Stimulated activated effector memory CD8-positive, alpha-beta T cell treated with anti-CD3 and anti-CD28 coated beads, Interleukin-12 subunit alpha, Interleukin-12 subunit beta, amount 100 ng/mL, for 72 hours (primary cell): ENCODE results near the gene C1QA.

ENCODE experiments used
- ATAC-seq: fragments of 150-1000 bp; cut with Tn5 transposase; 2 replicates; pipeline ENCODE4 v1.10.0; 2021
- DNase-seq, 2 donors: peaks; one replicate each; pipeline ENCODE4 v3.0.0; 2021 to 2022; ENCODE audit warnings: low spot score in 2 of 2
- H3K27ac Mint-ChIP-seq: one replicate; pipeline ENCODE4 v1.8.0; 2022; ENCODE audit warnings: mild to moderate bottlenecking, mixed read lengths
- H3K36me3 Mint-ChIP-seq: one replicate; pipeline ENCODE4 v1.8.0; 2022; ENCODE audit warnings: mild to moderate bottlenecking, mixed read lengths
- H3K4me1 Mint-ChIP-seq: one replicate; pipeline ENCODE4 v1.8.0; 2022; ENCODE audit warnings: mixed read lengths
- H3K4me3 Mint-ChIP-seq: one replicate; pipeline ENCODE4 v1.8.0; 2022; ENCODE audit warnings: mild to moderate bottlenecking, mixed read lengths
- H3K9me3 Mint-ChIP-seq: one replicate; pipeline ENCODE4 v1.8.0; 2022; ENCODE audit warnings: mixed read lengths

The C1QA gene

GRCh38 chr1:22636353-22636752, at the start of gene C1QA:
Gene C1QA, plus strand, starts transcription at chr1:22636628. Its CDS starts 989 bp downstream, at chr1:22637617.
- Mint-ChIP-seq H3K4me1 (peaks cover 4% of the 10 kb centered on the region), H3K27ac (no peak within 1 kb of the TSS), H3K4me3 (no peak within 1 kb of the TSS), H3K9me3 (no peaks in the 10 kb centered on the region), H3K36me3 (no peaks in the 10 kb centered on the region)
- DNase-seq (no peak), ATAC-seq (no peak)

- H3K27ac Mint-ChIP-seq, result no peak overlapping the region
These were observed 49.2 kb upstream of the C1QA start for GRCh38 chr1:22587247-22587646.

GRCh38 chr1:22588899-22589422, 47.5 kb upstream of the C1QA start:
- no peak for ATAC-seq
- H3K4me3 Mint-ChIP-seq, result no peak overlapping the region
- H3K4me1 Mint-ChIP-seq, result peaks cover 5% of the 10 kb centered on the region
- H3K9me3 Mint-ChIP-seq, result no peaks in the 10 kb centered on the region
- H3K27ac Mint-ChIP-seq, result no peak overlapping the region
- DNase-seq, result no peak
- H3K36me3 Mint-ChIP-seq, result no peaks in the 10 kb centered on the region

More at GRCh38 chr1:22587247-22587646, 49.2 kb upstream of the C1QA start:
- DNase-seq (no peak), ATAC-seq (no peak)
- Mint-ChIP-seq H3K4me3 (no peak overlapping the region), H3K9me3 (no peaks in the 10 kb centered on the region), H3K36me3 (no peaks in the 10 kb centered on the region), H3K4me1 (peaks cover 5% of the 10 kb centered on the region)

GRCh38 chr1:22591576-22591975, 44.9 kb upstream of the C1QA start:
- H3K36me3 Mint-ChIP-seq, result no peaks in the 10 kb centered on the region
- H3K9me3 Mint-ChIP-seq, result no peaks in the 10 kb centered on the region
- no peak for ATAC-seq
- no peak overlapping the region for H3K27ac Mint-ChIP-seq
- peaks cover 5% of the 10 kb centered on the region for H3K4me1 Mint-ChIP-seq
- no peak for DNase-seq
- no peak overlapping the region for H3K4me3 Mint-ChIP-seq

DNA sequence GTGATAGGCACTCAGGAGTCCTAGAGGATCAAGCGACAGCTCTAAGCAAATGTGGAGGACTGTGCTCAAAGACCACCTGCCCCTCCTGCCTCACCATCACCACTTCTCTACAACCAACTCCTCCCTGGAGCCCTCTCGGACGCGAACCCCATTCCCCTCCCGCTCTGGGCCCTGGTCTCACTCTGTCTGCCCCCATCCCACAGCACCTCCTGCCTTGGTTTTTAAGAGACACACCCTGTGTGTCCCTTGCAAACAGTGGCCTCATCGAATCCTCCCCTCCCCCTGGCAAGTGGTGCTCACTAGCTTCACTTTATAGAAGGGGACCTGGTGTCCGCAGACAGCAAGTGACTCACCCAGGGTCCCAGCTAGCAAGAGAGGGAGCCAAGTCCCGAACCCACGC, 44.4 kb upstream of the C1QA start:
- Mint-ChIP-seq H3K4me1 (peaks cover 5% of the 10 kb centered on the region), H3K9me3 (no peaks in the 10 kb centered on the region), H3K36me3 (no peaks in the 10 kb centered on the region), H3K4me3 (no peak overlapping the region), H3K27ac (no peak overlapping the region)
- ATAC-seq (no peak), DNase-seq (no peak)

DNA sequence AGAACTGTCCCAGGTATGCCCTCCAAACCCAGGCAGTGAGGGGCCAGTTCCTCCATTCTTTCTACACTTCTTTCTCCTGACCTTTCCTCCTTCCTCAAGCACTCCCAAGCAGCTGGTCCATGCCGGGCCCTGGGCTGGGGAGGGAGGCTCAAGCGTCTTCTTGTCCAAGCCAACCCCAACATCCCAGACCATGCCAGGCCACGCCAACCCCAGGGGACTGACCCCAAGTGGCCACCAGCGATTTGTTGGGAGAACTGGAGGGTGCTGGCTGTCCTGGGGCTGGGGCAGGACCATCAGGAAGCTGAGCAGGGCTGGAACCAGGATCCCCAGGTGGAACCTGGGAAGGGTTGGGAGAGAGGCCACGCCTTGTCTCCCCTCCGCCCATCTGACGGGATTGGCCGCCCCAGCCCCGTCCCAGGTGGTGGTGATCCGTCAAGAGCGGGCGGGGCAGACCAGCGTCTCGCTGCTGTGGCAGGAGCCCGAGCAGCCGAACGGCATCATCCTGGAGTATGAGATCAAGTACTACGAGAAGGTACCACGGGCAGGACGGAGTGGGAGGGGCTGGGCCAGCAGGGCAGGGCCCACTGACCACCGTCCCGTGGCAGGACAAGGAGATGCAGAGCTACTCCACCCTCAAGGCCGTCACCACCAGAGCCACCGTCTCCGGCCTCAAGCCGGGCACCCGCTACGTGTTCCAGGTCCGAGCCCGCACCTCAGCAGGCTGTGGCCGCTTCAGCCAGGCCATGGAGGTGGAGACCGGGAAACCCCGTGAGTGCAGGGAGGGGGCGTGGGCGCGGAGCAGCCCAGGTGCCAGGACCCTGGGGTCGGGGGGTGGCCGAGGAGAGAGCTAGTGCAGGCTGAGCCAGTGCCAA, 43.3 kb upstream of the C1QA start:
- Mint-ChIP-seq H3K4me3 (no peak overlapping the region), H3K9me3 (no peaks in the 10 kb centered on the region), H3K36me3 (no peaks in the 10 kb centered on the region), H3K4me1 (peaks cover 5% of the 10 kb centered on the region), H3K27ac (no peak overlapping the region)
- ATAC-seq, result no peak
- DNase-seq, result no peak

DNA sequence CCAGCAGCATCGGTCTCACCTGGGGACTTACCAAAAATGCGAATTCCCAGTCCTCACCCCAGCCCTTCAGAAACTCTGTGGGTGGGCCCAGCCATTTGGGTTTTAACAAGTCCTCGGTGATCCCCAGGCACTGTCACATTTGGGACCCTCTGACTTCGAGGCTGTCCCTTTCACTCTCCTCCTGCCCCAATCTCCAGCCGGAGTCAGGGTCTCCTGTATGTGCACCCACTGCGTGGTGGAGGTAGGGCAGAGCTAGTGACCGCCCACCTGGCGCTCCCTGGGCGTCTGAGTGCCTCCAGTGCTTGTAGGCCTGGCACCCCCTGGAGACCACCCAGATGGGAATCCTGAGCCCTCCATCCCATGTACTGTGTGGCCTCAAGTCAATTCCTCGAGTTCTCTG, 42.0 kb upstream of the C1QA start:
- ATAC-seq, result no peak
- Mint-ChIP-seq H3K4me1 (peaks cover 5% of the 10 kb centered on the region), H3K27ac (no peak overlapping the region), H3K9me3 (no peaks in the 10 kb centered on the region), H3K36me3 (no peaks in the 10 kb centered on the region), H3K4me3 (no peak overlapping the region)
- DNase-seq, result no peak

- Mint-ChIP-seq H3K4me1 (peaks cover 5% of the 10 kb centered on the region), H3K27ac (no peak overlapping the region), H3K36me3 (no peaks in the 10 kb centered on the region), H3K9me3 (no peaks in the 10 kb centered on the region), H3K4me3 (no peak overlapping the region)
- DNase-seq (no peak), ATAC-seq (no peak)
These were observed 41.3 kb upstream of the C1QA start for GRCh38 chr1:22595108-22595507.

- H3K9me3 Mint-ChIP-seq, result no peaks in the 10 kb centered on the region
- H3K36me3 Mint-ChIP-seq, result no peaks in the 10 kb centered on the region
- H3K4me1 Mint-ChIP-seq, result no peaks in the 10 kb centered on the region
- no peak overlapping the region for H3K4me3 Mint-ChIP-seq
- no peak overlapping the region for H3K27ac Mint-ChIP-seq
- DNase-seq (no peak), ATAC-seq (no peak)
These were observed 39.0 kb upstream of the C1QA start for GRCh38 chr1:22597301-22597965.

DNA sequence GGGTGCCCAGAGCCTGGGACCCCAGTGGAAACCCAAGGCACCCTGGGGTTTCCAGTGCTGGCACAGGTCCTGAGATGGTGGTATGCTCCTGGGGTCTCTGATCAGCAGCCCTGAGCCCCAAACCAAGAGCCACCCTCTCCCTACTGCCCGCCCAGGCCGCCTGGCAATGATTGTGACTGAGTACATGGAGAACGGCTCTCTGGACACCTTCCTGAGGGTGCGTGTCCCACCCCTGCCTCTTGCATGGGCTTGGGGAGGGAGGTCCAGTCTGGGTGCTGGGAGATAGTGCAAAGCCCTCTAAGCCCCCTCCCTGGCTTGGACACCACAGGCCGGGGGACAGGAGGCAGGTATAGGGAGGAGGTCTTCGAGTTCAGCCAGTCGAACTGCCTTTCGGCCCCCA, 38.4 kb upstream of the C1QA start:
- Mint-ChIP-seq H3K4me3 (no peak overlapping the region), H3K27ac (no peak overlapping the region), H3K36me3 (no peaks in the 10 kb centered on the region), H3K4me1 (no peaks in the 10 kb centered on the region), H3K9me3 (no peaks in the 10 kb centered on the region)
- DNase-seq, result no peak
- ATAC-seq, result no peak

DNA sequence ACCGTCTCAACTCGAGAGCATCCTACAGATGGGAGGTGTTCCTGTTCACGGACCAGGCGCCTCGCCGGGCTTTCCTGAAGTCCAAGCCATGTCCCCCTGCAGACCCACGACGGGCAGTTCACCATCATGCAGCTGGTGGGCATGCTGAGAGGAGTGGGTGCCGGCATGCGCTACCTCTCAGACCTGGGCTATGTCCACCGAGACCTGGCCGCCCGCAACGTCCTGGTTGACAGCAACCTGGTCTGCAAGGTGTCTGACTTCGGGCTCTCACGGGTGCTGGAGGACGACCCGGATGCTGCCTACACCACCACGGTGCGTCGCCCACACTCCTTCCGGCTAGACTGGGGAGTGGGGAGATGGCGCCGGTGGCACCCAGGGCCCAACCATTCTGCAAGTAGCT, 37.7 kb upstream of the C1QA start:
- DNase-seq, result no peak
- no peak for ATAC-seq
- H3K4me3 Mint-ChIP-seq, result no peak overlapping the region
- H3K4me1 Mint-ChIP-seq, result no peaks in the 10 kb centered on the region
- H3K27ac Mint-ChIP-seq, result no peak overlapping the region
- H3K36me3 Mint-ChIP-seq, result no peaks in the 10 kb centered on the region
- no peaks in the 10 kb centered on the region for H3K9me3 Mint-ChIP-seq

DNA sequence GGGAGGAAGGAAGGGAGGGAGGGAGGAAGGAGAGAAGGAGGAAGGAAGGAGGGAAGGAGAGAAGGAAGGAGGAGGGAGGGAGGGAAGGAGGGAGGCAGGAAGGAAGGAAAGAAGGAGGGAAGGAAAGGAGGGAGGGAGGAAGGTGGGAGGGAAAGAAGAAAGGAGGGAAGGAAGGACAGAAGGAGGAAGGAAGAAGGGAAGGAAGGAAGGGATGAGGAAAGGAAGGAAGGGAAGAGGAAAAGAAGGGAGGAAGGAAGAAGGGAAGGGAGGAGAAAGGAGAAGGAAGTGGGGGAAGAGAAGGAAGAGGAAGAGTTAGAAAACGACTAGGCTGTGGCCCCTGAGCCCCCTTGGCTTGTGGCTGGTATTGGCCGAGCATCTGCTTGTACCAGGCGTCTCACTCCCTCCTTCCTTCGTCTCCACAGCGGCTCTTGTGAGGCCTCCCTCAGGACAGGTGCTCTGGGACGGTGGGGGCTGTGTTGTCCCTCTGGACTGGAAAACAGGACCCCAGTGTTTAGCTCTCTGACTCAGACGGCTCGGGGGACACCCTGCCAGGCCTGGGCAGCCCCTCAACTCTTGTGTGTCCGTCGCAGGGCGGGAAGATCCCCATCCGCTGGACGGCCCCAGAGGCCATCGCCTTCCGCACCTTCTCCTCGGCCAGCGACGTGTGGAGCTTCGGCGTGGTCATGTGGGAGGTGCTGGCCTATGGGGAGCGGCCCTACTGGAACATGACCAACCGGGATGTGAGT, 36.2 kb upstream of the C1QA start:
- Mint-ChIP-seq H3K36me3 (no peaks in the 10 kb centered on the region), H3K27ac (no peak overlapping the region), H3K4me1 (no peaks in the 10 kb centered on the region), H3K4me3 (no peak overlapping the region), H3K9me3 (no peaks in the 10 kb centered on the region)
- ATAC-seq, result no peak
- no peak for DNase-seq

DNA sequence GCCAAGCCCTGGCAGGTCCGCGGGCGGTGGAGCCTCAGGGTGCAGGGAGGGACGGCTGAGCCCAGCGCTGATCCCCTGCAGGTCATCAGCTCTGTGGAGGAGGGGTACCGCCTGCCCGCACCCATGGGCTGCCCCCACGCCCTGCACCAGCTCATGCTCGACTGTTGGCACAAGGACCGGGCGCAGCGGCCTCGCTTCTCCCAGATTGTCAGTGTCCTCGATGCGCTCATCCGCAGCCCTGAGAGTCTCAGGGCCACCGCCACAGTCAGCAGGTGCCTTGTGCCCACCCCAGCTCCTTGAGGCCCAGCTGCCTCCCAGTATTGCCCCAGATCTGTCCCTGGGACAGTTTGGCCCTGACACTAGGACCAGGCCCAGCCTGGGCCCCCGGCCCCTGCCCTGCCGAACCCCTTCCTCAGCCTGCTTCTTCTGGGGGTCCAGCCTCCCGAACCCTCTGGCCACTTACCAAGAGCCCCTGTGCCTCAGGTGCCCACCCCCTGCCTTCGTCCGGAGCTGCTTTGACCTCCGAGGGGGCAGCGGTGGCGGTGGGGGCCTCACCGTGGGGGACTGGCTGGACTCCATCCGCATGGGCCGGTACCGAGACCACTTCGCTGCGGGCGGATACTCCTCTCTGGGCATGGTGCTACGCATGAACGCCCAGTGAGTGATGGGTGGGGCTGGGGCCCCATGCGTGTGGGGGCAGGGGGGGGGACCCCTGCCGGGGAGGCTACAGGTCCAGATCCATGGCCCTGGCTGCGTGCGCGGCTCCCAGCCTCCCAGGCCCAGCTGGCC, 35.4 kb upstream of the C1QA start:
- no peaks in the 10 kb centered on the region for H3K4me1 Mint-ChIP-seq
- H3K27ac Mint-ChIP-seq, result no peak overlapping the region
- DNase-seq (no peak), ATAC-seq (no peak)
- no peak overlapping the region for H3K4me3 Mint-ChIP-seq
- no peaks in the 10 kb centered on the region for H3K9me3 Mint-ChIP-seq
- H3K36me3 Mint-ChIP-seq, result no peaks in the 10 kb centered on the region

- no peak overlapping the region for H3K27ac Mint-ChIP-seq
- no peaks in the 10 kb centered on the region for H3K36me3 Mint-ChIP-seq
- no peaks in the 10 kb centered on the region for H3K4me1 Mint-ChIP-seq
- no peaks in the 10 kb centered on the region for H3K9me3 Mint-ChIP-seq
- DNase-seq (no peak), ATAC-seq (no peak)
- no peak overlapping the region for H3K4me3 Mint-ChIP-seq
These were observed 34.8 kb upstream of the C1QA start for GRCh38 chr1:22601610-22602009.
